Mucosa of rectum (tissue), 2 donors: Measurements from ENCODE around the gene RINL.
"Not testable (repeated sequence)": the region's sequence is repeated elsewhere in the genome, so short reads cannot be mapped to it uniquely, and the experiment has no call there.

ENCODE experiments used
- H3K27ac ChIP-seq, 2 donors: one replicate each; pipeline ENCODE4 v1.7.0; 2013; ENCODE audit warnings: inconsistent platforms in 2 of 2, low read depth in 2 of 2, low read length in 2 of 2
- H3K27me3 ChIP-seq, 2 donors: one replicate each; pipeline ENCODE4 v1.7.0; 2013; ENCODE audit warnings: low read length in 2 of 2; ENCODE audit not compliant: control insufficient read depth in 2 of 2, insufficient read depth in 2 of 2
- H3K36me3 ChIP-seq, 2 donors: one replicate each; pipeline ENCODE4 v1.7.0; 2013; ENCODE audit warnings: low read length in 2 of 2; ENCODE audit not compliant: control insufficient read depth in 2 of 2, insufficient read depth in 2 of 2
- H3K4me1 ChIP-seq, 2 donors: one replicate each; pipeline ENCODE4 v1.7.0; 2013; ENCODE audit warnings: low read length in 2 of 2, mild to moderate bottlenecking in 1 of 2; ENCODE audit not compliant: control insufficient read depth in 2 of 2, insufficient read depth in 2 of 2
- H3K4me3 ChIP-seq, 2 donors: one replicate each; pipeline ENCODE4 v1.7.0; 2013; ENCODE audit warnings: low read length in 2 of 2
- H3K9ac ChIP-seq, 2 donors: one replicate each; pipeline ENCODE4 v1.7.0; 2013; ENCODE audit warnings: low read length in 2 of 2, low read depth in 1 of 2, mild to moderate bottlenecking in 1 of 2
- H3K9me3 ChIP-seq, 2 donors: one replicate each; pipeline ENCODE4 v1.7.0; 2013; ENCODE audit warnings: low read length in 2 of 2; ENCODE audit not compliant: control insufficient read depth in 2 of 2
- donor health status: healthy.
- donor health status: Normal muscosa, but diverticular disease.

Gene RINL

DNA sequence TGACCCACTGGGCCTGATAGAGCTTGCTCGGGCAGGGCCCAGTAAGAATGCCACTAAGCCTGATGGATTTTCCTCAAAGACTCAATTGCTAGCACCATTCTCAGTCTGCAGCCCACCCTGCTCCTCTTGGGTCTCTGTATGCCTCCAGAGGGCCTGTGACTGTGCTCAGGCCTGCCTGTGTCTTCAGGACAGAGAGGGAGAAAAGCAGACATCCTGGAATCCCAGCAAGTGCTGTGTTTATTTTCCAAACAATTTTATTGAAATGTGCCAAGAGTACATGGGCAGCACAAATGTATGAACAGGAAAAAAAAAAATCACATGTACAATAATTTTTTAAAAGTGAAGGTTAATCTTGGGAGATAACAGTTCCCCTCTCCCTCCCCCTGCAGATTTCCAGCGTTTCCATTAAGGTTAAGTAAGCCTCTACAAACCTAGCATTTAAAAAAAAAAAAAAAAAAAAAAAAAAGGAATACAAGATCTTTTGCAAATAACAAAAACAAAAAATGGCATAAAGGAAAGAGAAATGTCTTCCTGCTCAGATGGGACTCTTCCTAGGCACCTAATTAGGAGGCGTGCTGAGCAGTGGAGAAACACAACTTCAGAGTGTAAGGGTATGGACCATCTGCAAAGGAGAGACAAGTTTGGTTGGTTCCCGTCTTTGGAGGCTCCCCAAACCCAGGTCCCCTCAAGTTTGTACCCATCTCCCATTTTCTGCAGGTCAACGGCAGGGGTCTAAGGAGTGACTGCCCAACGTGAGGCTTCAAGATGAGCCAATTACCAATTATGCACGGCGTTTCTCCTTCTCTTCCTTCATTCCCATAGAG, 41.7 kb downstream of the RINL start:
- Histone ChIP-seq H3K9me3 (no peaks in the 10 kb centered on the region), H3K4me1 (peaks cover 7 to 9% of the 10 kb centered on the region in 2 donors), H3K4me3 (no peak overlapping the region), H3K27ac (no peak overlapping the region), H3K27me3 (no peaks in the 10 kb centered on the region), H3K36me3 (peaks cover 55 to 58% of the 10 kb centered on the region in 2 donors), H3K9ac (no peak overlapping the region)

DNA sequence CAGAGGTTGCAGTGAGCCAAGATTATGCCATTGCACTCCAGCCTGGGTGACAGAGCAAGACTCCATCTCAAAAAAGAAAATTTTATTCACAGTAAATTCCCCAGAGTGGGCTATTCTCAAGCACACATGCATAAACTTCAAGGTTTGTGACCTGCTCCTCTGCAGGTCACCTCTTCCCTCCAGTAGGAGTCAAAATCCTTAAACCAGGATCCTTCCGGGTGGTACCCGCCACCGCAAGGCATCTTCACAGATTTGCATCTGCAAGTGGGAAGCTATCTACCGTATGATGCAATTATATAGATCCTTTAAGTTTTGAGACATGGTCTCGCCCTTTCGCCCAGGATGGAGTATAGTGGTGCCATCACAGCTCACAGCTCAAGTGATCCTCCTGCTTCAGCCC, 43.5 kb downstream of the RINL start:
- H3K9me3 ChIP-seq, result no peaks in the 10 kb centered on the region
- H3K27me3 ChIP-seq, result no peaks in the 10 kb centered on the region
- no peak overlapping the region for H3K9ac ChIP-seq
- H3K4me1 ChIP-seq, result peaks cover 17 to 18% of the 10 kb centered on the region in 2 donors
- peaks cover 42 to 50% of the 10 kb centered on the region in 2 donors for H3K36me3 ChIP-seq
- H3K27ac ChIP-seq, result no peak overlapping the region
- no peak overlapping the region for H3K4me3 ChIP-seq

DNA sequence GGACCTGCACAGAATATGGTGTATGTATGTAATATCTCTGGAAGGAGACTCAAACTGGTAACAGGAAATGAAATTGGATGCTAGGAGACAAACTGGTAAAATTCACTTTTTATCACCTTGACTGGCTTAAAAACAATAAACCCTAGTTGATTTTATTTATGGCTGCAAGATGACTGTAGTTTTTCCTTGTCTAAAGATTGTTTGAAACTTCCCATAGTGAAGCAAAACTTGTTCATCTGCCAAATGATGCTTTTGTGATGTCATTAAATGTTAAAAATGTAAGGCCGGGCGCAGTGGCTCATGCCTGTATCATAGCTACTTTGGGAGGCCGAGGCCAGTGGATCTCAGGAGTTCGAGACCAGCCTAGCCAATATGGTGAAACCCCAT, 44.0 kb downstream of the RINL start:
- Histone ChIP-seq H3K9ac (no peak overlapping the region), H3K36me3 (peaks cover 37 to 46% of the 10 kb centered on the region in 2 donors), H3K9me3 (no peaks in the 10 kb centered on the region), H3K27me3 (no peaks in the 10 kb centered on the region), H3K27ac (peak overlapping the region; percentile 17 to 37), H3K4me1 (peaks cover 17 to 18% of the 10 kb centered on the region in 2 donors), H3K4me3 (no peak overlapping the region)

DNA sequence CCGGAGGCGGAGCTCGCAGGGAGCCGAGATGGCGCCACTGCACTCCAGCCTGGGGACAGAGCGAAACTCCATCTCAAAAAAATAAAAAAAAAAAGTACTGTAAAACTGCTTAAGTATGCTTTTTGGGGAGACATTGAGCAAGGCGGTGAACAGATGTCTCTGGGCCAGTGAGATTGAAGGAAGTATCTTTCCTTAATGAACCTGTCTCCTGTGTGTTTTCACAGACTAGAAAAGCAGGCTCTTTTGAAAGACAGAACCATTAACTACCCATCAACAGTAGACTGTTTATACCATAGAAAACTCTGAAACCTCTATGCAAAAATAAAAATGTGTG, 45.0 kb downstream of the RINL start:
- H3K4me1 ChIP-seq, result peaks cover 17% of the 10 kb centered on the region in 2 donors
- peak overlapping the region in 1 of 2 donors; percentile 95 for H3K27ac ChIP-seq
- H3K9me3 ChIP-seq, result no peaks in the 10 kb centered on the region
- no peaks in the 10 kb centered on the region for H3K27me3 ChIP-seq
- no peak overlapping the region for H3K4me3 ChIP-seq
- peaks cover 27 to 41% of the 10 kb centered on the region in 2 donors for H3K36me3 ChIP-seq
- peak overlapping the region in 1 of 2 donors; percentile 33 for H3K9ac ChIP-seq

DNA sequence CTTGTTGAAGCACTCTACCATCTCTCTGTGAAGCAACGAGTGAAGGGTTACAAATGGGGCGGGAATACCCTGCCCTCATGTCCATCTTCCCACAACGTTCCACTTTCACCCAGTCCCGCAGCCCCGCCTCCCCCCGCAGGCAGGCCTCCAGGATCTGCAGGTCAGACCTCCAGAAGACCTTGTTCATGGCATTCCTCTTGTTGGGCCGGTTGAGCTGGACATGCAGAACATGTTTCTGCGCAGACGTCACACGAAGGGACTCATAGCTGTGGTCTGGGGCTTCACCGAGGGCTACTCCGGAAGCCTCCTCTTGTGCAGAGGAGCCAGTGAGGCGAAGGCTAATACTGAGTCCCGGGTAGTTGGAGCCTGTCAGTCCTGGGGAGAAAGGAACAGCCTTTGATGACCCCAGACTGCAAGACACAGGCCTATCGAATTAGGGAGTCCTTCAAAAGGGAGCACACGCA, 46.9 kb downstream of the RINL start:
- peak overlapping the region; percentile 94 to 97 for H3K4me3 ChIP-seq
- H3K9me3 ChIP-seq, result no peaks in the 10 kb centered on the region
- H3K9ac ChIP-seq, result peak overlapping the region; percentile 93 to 98
- H3K27ac ChIP-seq, result peak overlapping the region; percentile 91 to 95
- no peaks in the 10 kb centered on the region for H3K27me3 ChIP-seq
- peaks cover 17 to 35% of the 10 kb centered on the region in 2 donors for H3K36me3 ChIP-seq
- H3K4me1 ChIP-seq, result peaks cover 16 to 21% of the 10 kb centered on the region in 2 donors

DNA sequence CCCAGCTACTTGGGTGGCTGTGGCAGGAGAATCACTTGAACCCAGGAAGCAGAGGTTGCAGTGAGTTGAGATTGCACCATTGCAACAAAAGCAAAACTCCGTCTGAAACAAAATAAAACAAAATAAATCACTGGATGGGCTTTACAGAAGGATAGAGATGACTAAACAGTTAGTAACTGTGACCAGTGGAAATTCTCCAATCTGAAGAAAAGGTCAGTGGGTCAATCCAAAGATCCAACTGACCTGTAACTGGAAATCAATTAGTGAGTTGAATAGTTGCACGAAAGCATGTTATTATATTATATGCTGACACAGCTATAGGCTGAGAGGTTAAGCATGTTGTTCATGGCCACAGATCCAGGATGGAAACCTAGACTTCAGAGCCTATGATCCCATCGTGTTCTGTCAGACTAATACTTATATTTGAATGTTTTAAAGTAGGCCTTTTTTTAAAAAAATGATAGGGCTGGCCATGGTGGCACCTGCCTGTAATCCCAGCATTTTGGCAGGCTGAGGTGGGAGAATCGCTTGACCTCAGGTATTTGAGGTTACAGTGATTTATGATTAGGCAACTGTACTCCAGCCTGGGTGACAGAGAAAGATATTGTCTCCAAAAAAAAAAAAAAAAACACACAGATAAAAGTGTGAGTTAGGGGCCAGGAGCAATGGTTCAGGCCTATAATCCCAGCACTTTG, 47.9 kb downstream of the RINL start:
- peak overlapping the region; percentile 94 to 97 for H3K4me3 ChIP-seq
- H3K9me3 ChIP-seq, result no peaks in the 10 kb centered on the region
- peaks cover 8 to 32% of the 10 kb centered on the region in 2 donors for H3K36me3 ChIP-seq
- no peaks in the 10 kb centered on the region for H3K27me3 ChIP-seq
- peak overlapping the region in 1 of 2 donors; percentile 32 for H3K9ac ChIP-seq
- peak overlapping the region in 1 of 2 donors; percentile 95 for H3K27ac ChIP-seq
- H3K4me1 ChIP-seq, result peaks cover 16 to 22% of the 10 kb centered on the region in 2 donors

DNA sequence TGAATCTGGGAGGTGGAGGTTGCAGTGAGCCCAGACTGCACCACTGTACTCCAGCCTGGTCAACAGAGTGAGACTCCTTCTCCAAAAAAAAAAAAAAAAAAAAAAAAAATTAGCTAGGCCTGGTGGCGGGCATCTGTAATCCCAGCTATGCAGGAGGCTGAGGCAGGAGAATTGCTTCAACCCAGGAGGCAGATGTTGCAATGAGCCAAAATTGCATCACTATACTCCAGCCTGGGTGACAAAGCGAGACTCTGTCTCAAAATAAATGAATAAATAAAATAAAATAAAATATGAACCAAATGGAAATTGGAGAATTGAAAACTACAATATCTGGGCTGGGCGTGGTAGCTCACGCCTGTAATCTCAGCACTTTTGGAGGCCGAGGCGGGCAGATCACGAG, 48.9 kb downstream of the RINL start:
- not testable (repeated sequence) for H3K27ac ChIP-seq, H3K27me3 ChIP-seq, H3K9me3 ChIP-seq, H3K9ac ChIP-seq, H3K4me3 ChIP-seq
- Histone ChIP-seq H3K4me1 (peaks cover 16 to 22% of the 10 kb centered on the region in 2 donors), H3K36me3 (peaks cover 8 to 32% of the 10 kb centered on the region in 2 donors)

DNA sequence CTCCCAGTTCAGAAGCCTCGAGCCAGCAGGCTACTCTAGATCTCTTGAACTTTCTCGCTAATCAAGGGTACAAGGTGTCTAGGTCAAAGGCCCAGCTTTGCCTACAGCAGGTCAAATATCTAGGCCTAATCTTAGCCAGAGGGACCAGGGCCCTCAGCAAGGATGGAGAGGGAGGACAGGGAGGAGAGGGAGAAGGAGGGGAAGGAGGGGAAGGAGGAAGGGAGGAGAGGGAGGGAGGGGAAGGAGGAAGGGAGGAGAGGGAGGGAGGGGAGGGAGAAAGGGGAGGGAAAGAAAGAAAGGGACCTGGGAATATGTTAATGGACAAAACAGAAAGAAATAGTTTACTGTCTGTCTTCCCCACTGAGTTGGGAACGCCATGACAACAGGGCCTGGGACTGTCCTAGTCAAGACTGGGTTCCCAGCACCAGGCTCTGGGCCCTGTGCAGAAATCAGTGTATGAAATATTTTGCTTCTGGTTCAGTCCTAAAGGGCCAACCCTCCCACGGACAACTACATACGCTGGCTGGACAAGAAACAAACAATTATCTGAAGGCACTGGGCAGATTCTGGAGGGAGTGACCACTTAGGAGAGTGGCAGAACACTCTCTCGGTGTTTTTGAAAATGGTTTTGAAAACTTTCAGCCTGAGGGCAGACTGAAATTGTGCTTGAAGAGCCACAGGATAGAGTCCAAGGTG, 51.1 kb downstream of the RINL start:
- no peak overlapping the region for H3K9ac ChIP-seq
- peaks cover 10 to 16% of the 10 kb centered on the region in 2 donors for H3K4me1 ChIP-seq
- peaks cover 8 to 47% of the 10 kb centered on the region in 2 donors for H3K36me3 ChIP-seq
- H3K9me3 ChIP-seq, result no peaks in the 10 kb centered on the region
- H3K27ac ChIP-seq, result no peak overlapping the region
- no peak overlapping the region for H3K4me3 ChIP-seq
- no peaks in the 10 kb centered on the region for H3K27me3 ChIP-seq

DNA sequence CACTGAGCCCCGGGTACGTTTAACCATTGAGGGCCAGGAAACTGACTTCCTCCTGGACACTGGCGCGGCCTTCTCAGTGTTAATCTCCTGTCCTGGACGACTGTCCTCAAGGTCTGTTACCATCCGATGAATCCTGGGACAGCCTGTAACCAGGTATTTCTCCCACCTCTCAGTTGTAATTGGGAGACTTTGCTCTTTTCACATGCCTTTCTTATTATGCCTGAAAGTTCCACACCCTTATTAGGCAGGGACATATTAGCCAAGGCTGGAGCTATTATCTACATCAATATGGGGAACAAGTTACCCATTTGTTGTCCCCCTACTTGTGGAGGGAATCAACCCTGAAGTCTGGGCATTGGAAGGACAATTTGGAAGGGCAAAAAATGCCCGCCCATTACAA, 52.1 kb downstream of the RINL start:
- peaks cover 11 to 13% of the 10 kb centered on the region in 2 donors for H3K4me1 ChIP-seq
- H3K4me3 ChIP-seq, H3K27me3 ChIP-seq, H3K9ac ChIP-seq, H3K27ac ChIP-seq, H3K9me3 ChIP-seq: not testable (repeated sequence)
- peaks cover 8 to 47% of the 10 kb centered on the region in 2 donors for H3K36me3 ChIP-seq
